HepG2 (cell line): ENCODE data around the gene FGF4.

Experiments used
- FOSL1 ChIP-seq: sonication (generic); formaldehyde crosslinking; IDR thresholded peaks from 2 replicates; pipeline ENCODE4 v1.9.0; 2021; ENCODE audit warnings: missing genetic modification reagents, borderline replicate concordance
- KMT2B ChIP-seq: IDR thresholded peaks from 2 replicates; pipeline ENCODE4 v1.6.1; 2016; ENCODE audit warnings: missing genetic modification reagents, missing compliant biosample characterization
- LCORL ChIP-seq, 2 experiments: fragments of 450-650 bp in 1 of 2; sonication (generic) in 1 of 2; formaldehyde crosslinking in 1 of 2; IDR thresholded peaks; 2 replicates each; pipeline versions ENCODE4 v1.5.0 to v1.6.1; 2017 to 2020; ENCODE audit warnings: antibody characterized with exemption in 1 of 2, missing genetic modification reagents in 1 of 2
- RAD21 ChIP-seq: fragments of 450-650 bp; formaldehyde crosslinking; IDR thresholded peaks from 2 replicates; pipeline ENCODE4 v1.5.0; 2020; ENCODE audit warnings: mild to moderate bottlenecking
- RNF2 ChIP-seq: fragments of 450-650 bp; conservative IDR thresholded peaks from 2 replicates; pipeline ENCODE4 v1.6.1; 2016; ENCODE audit warnings: low read depth
- TARDBP ChIP-seq: sonication (generic); formaldehyde crosslinking; IDR thresholded peaks from 2 replicates; pipeline ENCODE4 v1.8.0; 2022; ENCODE audit warnings: mild to moderate bottlenecking, missing genetic modification reagents
- TCF7L2 ChIP-seq: IDR thresholded peaks from 2 replicates; pipeline ENCODE4 v1.6.1; 2011; ENCODE audit warnings: mild to moderate bottlenecking, low read depth, low read length, moderate library complexity
- ZHX2 ChIP-seq, 2 experiments: sonication (generic) in 1 of 2; formaldehyde crosslinking in 1 of 2; IDR thresholded peaks; 2 replicates each; pipeline versions ENCODE4 v1.6.1 to v1.9.0; 2014 to 2022; ENCODE audit warnings: antibody characterized with exemption in 1 of 2, borderline replicate concordance in 1 of 2, inconsistent platforms in 1 of 2, low read depth in 1 of 2, missing genetic modification reagents in 1 of 2
- TF ChIP-seq, protein P1 (sequence below): sonication (generic); formaldehyde crosslinking; IDR thresholded peaks from 2 replicates; pipeline ENCODE4 v1.5.0; 2020; ENCODE audit warnings: mild to moderate bottlenecking, missing genetic modification reagents, moderate library complexity

GRCh38 chr11:69821511-69822040 lies 46.4 kb upstream of the FGF4 start:
- TF ChIP-seq TCF7L2 (no peak), RNF2 (no peak), KMT2B (CRISPR knock-in tag) (no peak), LCORL (IDR thresholded peaks at IDR 0.05) (no peak), LCORL (CRISPR knock-in tag; IDR thresholded peaks at IDR 0.05) (no peak), FOSL1 (CRISPR knock-in tag) (no peak), RAD21 (CRISPR knock-in tag) (no peak), TARDBP (CRISPR knock-in tag) (no peak), ZHX2 (IDR thresholded peaks at IDR 0.05; ENCODE audit: low read depth) (no peak), ZHX2 (CRISPR knock-in tag; IDR thresholded peaks at IDR 0.05; ENCODE audit: borderline replicate concordance) (no peak)
- TF ChIP-seq, protein P1, sequence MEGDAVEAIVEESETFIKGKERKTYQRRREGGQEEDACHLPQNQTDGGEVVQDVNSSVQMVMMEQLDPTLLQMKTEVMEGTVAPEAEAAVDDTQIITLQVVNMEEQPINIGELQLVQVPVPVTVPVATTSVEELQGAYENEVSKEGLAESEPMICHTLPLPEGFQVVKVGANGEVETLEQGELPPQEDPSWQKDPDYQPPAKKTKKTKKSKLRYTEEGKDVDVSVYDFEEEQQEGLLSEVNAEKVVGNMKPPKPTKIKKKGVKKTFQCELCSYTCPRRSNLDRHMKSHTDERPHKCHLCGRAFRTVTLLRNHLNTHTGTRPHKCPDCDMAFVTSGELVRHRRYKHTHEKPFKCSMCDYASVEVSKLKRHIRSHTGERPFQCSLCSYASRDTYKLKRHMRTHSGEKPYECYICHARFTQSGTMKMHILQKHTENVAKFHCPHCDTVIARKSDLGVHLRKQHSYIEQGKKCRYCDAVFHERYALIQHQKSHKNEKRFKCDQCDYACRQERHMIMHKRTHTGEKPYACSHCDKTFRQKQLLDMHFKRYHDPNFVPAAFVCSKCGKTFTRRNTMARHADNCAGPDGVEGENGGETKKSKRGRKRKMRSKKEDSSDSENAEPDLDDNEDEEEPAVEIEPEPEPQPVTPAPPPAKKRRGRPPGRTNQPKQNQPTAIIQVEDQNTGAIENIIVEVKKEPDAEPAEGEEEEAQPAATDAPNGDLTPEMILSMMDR (CRISPR knock-in tag): no peak
